SK-N-MC (cell line): ENCODE measurements around the gene GNS.
A peak's percentile ranks its signal among the peaks of the same experiment; 100 is the strongest.

ENCODE experiments used
- EZH2 ChIP-seq: fragments of 200-600 bp; sonication (generic); IDR thresholded peaks from one replicate; pipeline ENCODE4 v1.6.1; 2017; ENCODE audit warnings: antibody characterized with exemption
- FOXP2 ChIP-seq: optimal IDR thresholded peaks from 2 replicates; pipeline ENCODE3; 2011; ENCODE audit warnings: mild to moderate bottlenecking, moderate library complexity; ENCODE audit not compliant: insufficient read depth; ENCODE audit errors: extremely low read length, control extremely low read depth
- POLR2AphosphoS5 ChIP-seq: IDR thresholded peaks from 2 replicates; pipeline ENCODE4 v1.6.1; 2012; ENCODE audit warnings: mild to moderate bottlenecking, low read depth, low read length, borderline replicate concordance

- TF ChIP-seq POLR2AphosphoS5 (peak; percentile 83), EZH2 (no peak), FOXP2 (no peak)
These were observed at the start of gene GNS for GRCh38 chr12:64759035-64759894.
